HG03095 (cell line): ENCODE data around the gene RNF113A.
"Not testable (repeated sequence)": the region's sequence is repeated elsewhere in the genome, so short reads cannot be mapped to it uniquely, and the experiment has no call there.

ENCODE experiments used
- ATAC-seq: cut with Tn5 transposase; IDR thresholded peaks from one replicate; pipeline ENCODE4 v1.9.1; 2021; ENCODE audit warnings: moderate library complexity; ENCODE audit not compliant: unreplicated experiment

The RNF113A gene

DNA sequence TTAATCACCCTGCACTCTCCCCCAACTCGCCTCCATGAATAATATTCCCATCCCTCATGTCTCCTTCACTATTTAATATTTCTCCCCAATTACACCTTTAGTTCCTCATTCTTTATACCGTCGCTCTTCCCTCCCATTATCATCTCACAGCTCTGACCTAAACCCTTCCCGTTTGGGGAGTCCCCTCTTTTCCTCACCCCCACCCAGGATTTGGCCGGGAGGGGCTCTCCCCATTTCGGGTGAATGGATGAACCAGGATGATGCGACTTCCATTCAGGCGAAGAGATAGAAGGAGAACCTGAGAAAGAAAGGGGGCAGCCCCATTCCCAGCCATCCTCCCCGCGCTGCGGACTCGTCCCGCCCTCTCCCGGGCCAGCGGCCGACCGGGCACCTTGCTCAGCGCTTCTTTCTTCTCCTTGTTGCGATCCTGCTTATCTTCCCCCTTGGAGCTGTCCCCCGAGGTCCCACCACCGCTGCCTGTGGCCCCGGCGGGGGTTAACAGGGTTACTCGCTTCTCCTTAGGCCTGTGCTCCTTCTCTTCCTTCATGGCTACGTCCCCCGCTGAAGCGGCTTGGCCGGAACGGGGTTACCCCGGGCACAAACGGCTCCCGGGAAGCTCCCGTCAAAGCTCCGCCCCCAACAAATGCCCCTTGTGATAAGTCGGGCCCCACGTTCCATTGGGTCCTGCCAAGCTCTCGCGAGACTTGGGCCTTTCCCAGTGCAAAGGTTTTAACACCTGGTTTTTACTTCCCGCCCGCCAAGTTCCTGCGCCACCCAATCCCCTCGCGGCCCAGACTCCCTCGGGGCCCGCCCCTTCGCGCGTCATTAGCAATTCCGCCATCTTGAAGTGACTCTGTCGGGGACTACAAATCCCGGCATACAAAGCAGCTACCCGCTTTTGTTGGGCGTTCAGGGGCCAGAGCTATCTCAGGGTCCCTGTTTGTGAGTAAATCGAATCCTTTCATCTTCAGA, 18.9 kb downstream of the RNF113A start, which contains the start of gene UPF3B:
Gene UPF3B, minus strand, starts transcription at position 582 of the 972 bp plus-strand sequence. Its CDS starts 35 bp downstream, at position 547.
- peak; percentile 91 for ATAC-seq

DNA sequence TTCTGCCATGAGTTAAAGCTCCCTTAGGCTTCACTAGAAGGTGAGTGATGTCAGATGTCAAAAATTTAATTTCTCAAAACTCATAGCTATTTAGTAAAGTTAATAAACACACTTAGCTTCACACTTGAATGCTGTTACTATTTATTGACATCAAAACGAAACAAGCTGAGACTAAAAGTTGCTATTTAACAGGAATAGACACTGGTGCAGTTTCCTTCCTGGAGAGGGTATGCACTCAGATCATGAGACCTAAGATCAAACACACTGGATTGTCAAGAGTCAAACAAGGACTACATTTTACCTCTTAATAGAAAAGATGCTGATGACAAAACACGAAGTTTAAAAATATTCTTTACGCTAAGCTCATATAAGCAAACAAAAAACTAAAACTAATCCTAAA, 37.6 kb downstream of the RNF113A start:
- no peak for ATAC-seq

DNA sequence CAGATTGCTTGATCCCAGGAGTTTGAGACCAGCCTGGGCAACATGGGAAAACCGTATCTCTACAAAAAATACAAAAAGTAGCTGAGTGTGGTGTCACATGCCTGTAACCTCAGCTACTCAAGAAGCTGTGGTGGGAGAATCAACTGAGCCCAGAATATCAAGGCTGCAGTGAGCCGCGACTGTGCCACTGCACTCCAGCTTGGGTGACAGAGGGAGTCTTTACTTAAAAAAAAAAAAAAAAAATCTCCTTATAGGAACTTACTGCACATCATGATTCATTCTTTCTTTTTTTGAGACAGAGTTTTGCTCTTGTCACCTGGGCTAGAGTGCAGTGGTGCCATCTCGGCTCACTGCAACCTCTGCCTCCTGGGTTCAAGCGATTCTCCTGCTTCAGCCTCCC, 43.1 kb downstream of the RNF113A start:
- no peak for ATAC-seq

DNA sequence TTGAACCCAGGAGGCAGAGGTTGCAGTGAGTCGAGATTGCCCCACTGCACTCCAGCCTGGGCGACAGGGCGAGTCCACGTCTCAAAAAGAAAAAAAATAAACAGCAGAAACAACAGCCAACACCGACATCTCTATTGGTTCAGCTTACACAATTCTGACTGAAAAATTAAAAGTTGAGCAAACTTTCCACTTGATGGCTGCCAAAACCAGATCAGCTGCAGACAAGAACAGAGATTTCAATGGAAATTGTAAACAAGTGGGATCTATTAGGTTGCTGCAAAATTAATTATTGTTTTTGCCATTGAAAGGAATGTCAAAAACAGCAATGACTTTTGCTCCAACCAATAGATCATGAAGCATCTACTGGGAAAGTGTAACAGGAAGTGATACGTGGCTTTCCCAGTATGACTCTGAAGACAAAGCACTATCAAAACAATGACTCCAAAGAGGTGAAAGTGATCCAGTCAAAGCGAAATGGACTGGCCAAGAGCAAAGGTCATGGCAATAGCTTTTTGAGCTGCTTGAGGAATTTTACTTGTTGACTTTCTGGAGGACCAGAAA, 45.1 kb downstream of the RNF113A start:
- ATAC-seq = no peak

DNA sequence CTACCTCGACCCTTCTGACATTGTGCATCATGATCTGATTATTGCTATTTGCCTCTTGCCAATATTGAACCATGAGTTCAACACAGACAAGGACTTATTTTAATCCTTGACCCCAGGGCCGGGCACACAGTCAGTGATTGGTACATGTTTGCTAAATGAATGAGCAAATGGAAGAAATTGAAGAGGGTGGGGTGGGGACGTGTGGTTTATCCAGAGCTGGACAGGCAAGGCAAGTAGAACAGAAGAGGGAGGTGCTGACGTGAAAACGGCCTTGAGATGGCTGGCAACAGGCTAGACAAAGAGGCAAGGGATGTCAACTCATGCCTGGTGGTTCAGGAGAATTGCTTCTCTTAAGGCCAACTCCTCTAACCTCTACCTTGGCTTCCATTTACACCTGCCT, 47.3 kb downstream of the RNF113A start:
- ATAC-seq = not testable (repeated sequence)

DNA sequence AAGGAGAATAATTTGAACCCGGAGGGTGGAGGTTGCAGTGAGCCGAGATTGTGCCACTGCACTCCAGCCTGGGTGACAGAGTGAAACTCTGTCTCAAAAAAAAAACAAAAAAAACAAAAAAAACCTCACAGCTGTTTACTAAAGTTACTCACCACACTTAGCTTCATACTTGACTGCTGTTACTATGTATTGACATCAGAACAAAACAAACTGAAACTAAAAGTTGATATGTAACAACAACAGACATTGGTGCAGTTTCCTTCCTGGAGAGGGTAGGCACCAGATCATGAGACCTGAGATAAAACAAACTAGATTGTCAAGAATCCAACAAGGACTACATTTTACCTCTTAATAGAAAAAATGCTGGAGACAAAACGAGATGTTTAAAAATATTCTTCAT, 49.8 kb downstream of the RNF113A start:
- peak; percentile 95 for ATAC-seq
